ENCODE data around the gene GLI3. TPM values are rescaled to one million over a fixed set of nuclear protein-coding genes. Genes with fewer than 3 reads are reported as not detected.

The GLI3 gene
- polyA plus RNA-seq, 1 donor: 5.4 TPM

DNA sequence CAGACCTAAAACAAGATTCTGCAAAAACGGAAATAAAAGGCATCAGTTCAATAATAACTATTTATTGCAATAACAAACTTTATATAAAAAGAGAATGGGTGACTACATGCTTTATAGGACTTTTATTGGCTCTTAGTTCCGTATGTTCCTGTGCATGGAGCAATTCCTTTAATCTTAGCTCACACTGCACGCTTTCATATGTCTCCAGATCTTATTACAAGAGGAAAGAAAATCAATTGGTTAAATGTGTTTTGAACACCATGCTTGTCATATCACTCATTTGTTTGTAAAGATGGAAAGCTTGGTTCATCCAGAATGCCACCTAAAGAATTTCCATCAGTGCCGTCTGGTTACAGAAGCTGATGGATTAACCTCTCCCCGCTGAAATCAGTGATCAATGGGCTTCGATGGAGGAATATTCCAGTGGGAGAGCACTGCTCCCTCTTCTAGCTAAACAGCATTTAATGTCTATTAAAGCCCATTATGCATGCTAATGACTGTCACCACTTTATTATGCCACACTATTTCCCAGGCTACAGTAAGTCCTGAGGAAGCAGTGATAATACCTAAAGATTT lies 210.3 kb downstream of the GLI3 start:
- Histone ChIP-seq H3K9me3 (ENCODE audit: control insufficient read depth, low read depth, low read length) (no peaks in the 10 kb centered on the region), H3K27ac (ENCODE audit: low read length) (no peak overlapping the region), H3K4me3 (ENCODE audit: low read length) (no peak overlapping the region), H3K4me1 (ENCODE audit: control insufficient read depth, insufficient read depth, low read length) (no peaks in the 10 kb centered on the region), H3K36me3 (ENCODE audit: control insufficient read depth, insufficient read depth, low read length) (peaks cover 8% of the 10 kb centered on the region), H3K27me3 (ENCODE audit: control insufficient read depth, insufficient read depth, low read length) (no peaks in the 10 kb centered on the region)
- no peak for DNase-seq
- 100% methylated on average over 1 of the region's 6 CpGs for WGBS (ENCODE audit: insufficient coverage, low lambda C conversion rate)

DNA sequence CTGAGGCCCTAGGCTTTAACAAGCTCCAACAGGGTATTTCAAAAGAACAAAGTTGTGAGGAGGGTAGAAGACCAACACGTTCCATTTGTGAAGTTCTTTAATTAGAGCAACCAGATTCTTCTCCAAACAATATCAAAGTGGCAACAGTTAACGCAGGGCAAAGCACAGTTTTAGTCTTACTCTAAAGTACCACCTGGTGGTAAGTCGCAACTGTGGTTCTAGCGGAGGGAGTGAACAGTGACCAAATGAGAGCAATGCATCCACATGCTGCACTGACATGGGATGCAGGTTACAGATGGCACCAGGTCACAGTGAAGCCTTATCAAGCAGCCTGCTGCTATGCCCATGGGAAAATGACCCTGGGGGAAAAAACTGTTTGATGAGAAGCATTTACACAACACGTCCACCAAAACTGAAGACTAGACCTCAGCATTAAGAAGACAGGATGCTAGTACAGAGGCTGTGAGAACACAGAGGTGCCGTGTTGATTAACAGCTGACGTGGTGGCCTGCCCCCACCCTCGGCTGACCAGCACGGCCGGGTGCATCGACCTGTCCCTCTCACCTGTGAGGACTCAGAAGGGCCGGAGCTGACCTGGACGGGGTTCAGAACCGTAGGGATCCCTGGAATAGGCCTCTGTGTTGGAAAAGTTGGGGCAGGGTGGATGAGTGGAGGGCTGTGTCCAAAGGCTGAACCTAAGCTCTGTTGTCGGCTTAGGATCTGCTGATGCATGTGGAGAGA lies 211.2 kb downstream of the GLI3 start:
- Histone ChIP-seq H3K4me3 (ENCODE audit: low read length) (no peak overlapping the region), H3K9me3 (ENCODE audit: control insufficient read depth, low read depth, low read length) (no peaks in the 10 kb centered on the region), H3K36me3 (ENCODE audit: control insufficient read depth, insufficient read depth, low read length) (peaks cover 8% of the 10 kb centered on the region), H3K27ac (ENCODE audit: low read length) (no peak overlapping the region), H3K4me1 (ENCODE audit: control insufficient read depth, insufficient read depth, low read length) (no peaks in the 10 kb centered on the region), H3K27me3 (ENCODE audit: control insufficient read depth, insufficient read depth, low read length) (no peaks in the 10 kb centered on the region)
- no CpG with 5 or more reads among the region's 15 CpGs for WGBS (ENCODE audit: insufficient coverage, low lambda C conversion rate)
- no peak for DNase-seq

DNA sequence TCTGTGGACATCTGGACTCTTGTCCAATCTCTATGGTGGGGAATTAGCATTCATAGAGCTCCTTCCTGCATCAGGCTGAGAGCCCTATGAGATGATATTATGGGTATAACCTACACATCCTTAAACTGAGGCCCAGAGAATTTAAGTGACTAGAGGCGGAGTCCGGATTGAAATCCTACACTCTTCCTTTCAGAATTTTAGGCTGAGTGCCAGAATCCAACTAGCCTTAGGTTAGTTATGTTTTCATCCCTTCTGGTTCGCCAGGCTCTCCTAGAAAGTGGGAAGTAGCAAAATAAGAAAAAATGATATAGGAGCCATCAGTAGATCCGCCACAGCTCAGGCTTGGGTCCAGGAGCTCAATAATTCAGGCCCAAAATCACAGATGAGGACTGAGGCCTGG lies 212.5 kb downstream of the GLI3 start:
- Histone ChIP-seq H3K4me1 (ENCODE audit: control insufficient read depth, insufficient read depth, low read length) (no peaks in the 10 kb centered on the region), H3K4me3 (ENCODE audit: low read length) (no peak overlapping the region), H3K9me3 (ENCODE audit: control insufficient read depth, low read depth, low read length) (no peaks in the 10 kb centered on the region), H3K27me3 (ENCODE audit: control insufficient read depth, insufficient read depth, low read length) (no peaks in the 10 kb centered on the region), H3K27ac (ENCODE audit: low read length) (no peak overlapping the region), H3K36me3 (ENCODE audit: control insufficient read depth, insufficient read depth, low read length) (peaks cover 6% of the 10 kb centered on the region)
- no CpG with 5 or more reads among the region's 4 CpGs for WGBS (ENCODE audit: insufficient coverage, low lambda C conversion rate)
- no peak for DNase-seq

DNA sequence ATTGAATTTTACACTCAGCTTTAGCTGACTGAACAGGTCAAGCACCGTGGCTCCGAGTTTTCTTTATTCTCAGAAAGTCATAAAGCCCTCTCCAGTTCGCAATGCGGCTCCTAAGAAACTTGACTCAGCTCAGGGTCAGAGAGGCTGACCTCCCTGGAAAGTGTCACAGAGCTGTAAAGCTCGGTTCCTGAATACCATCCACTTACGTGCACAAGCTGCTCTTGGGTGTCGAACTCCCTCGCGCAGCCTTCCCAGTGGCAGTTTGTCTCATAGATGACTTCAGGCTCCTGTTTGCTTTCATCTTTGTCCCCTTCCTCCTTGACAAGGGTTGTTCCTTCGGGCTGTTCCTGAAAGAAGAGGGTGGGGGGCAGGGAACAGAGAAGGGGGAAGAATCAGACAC lies 213.7 kb downstream of the GLI3 start:
- no peak overlapping the region for H3K27ac ChIP-seq (ENCODE audit: low read length)

DNA sequence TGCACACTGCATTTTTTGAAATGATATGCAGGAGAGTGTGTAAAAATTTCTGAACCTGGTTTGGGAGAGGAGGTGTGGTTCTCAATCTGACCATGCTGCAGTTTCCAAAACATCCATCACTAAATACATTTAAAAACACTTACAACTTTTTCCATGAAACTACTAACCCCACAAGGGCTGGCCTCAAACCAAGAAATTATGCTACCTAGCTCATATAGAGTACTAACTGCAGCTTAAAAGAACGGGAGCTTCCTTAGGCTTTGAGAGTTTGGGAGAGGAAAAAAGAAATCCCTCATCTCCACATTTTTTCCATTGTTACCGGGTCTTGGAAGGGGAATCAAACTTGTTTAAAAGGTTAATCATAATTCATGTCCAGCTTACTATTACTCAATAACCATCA lies 214.2 kb downstream of the GLI3 start:
- WGBS (ENCODE audit: insufficient coverage, low lambda C conversion rate): no CpG with 5 or more reads among the region's 2 CpGs
- no peak overlapping the region for H3K27ac ChIP-seq (ENCODE audit: low read length)
- no peaks in the 10 kb centered on the region for H3K9me3 ChIP-seq (ENCODE audit: control insufficient read depth, low read depth, low read length)
- no peak overlapping the region for H3K4me3 ChIP-seq (ENCODE audit: low read length)
- no peak for DNase-seq
- peaks cover 6% of the 10 kb centered on the region for H3K36me3 ChIP-seq (ENCODE audit: control insufficient read depth, insufficient read depth, low read length)
- no peaks in the 10 kb centered on the region for H3K4me1 ChIP-seq (ENCODE audit: control insufficient read depth, insufficient read depth, low read length)
- H3K27me3 ChIP-seq (ENCODE audit: control insufficient read depth, insufficient read depth, low read length): no peaks in the 10 kb centered on the region

More for the DNA sequence above, 213.7 kb downstream of the GLI3 start:
- H3K4me3 ChIP-seq (ENCODE audit: low read length): no peak overlapping the region
- peaks cover 6% of the 10 kb centered on the region for H3K36me3 ChIP-seq (ENCODE audit: control insufficient read depth, insufficient read depth, low read length)
- H3K4me1 ChIP-seq (ENCODE audit: control insufficient read depth, insufficient read depth, low read length): no peaks in the 10 kb centered on the region
- WGBS (ENCODE audit: insufficient coverage, low lambda C conversion rate): 80% methylated on average over 1 of the region's 10 CpGs
- H3K27me3 ChIP-seq (ENCODE audit: control insufficient read depth, insufficient read depth, low read length): no peaks in the 10 kb centered on the region
- H3K9me3 ChIP-seq (ENCODE audit: control insufficient read depth, low read depth, low read length): no peaks in the 10 kb centered on the region
- DNase-seq: no peak

DNA sequence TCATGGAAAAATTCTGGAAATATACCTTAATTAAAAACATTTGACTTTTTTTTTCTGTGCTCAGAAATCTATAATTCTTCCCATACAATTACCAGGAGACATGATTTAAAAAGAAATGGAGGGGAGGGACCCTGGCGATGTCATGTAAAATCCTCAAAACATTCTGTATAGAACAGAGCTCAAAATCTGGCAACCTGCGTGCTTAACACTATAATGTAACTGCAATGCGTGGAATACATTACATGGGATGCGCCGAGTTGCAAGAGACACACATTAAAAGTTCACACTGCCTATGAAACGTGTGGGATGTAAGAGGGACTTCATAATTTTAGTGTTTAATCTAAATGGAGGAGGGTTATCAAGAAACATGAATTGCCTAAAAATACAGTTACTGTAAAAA lies 215.0 kb downstream of the GLI3 start:
- Histone ChIP-seq H3K4me1 (ENCODE audit: control insufficient read depth, insufficient read depth, low read length) (no peaks in the 10 kb centered on the region), H3K9me3 (ENCODE audit: control insufficient read depth, low read depth, low read length) (no peaks in the 10 kb centered on the region), H3K27me3 (ENCODE audit: control insufficient read depth, insufficient read depth, low read length) (no peaks in the 10 kb centered on the region), H3K27ac (ENCODE audit: low read length) (no peak overlapping the region), H3K4me3 (ENCODE audit: low read length) (no peak overlapping the region), H3K36me3 (ENCODE audit: control insufficient read depth, insufficient read depth, low read length) (peaks cover 6% of the 10 kb centered on the region)
- no peak for DNase-seq
- 77% methylated on average over 5 of the region's 6 CpGs for WGBS (ENCODE audit: insufficient coverage, low lambda C conversion rate)

DNA sequence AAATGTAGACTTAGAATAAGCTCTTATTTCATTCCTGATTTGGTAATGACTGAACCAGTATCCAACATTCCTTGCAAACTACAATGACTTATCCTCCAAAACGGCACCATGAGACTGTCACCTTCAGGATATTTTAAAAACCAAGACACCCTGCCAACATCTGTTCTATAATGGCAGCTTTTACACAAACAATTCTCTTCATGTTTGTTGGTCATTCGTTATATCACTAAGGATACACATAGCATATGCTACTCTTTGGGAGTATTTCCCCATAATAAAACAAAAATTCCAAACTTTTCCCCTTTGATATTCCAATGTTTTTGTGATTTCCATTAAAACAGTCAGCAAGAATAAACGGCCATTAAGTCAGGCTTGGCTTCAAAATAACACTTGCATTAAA lies 215.4 kb downstream of the GLI3 start:
- Histone ChIP-seq H3K4me1 (ENCODE audit: control insufficient read depth, insufficient read depth, low read length) (no peaks in the 10 kb centered on the region), H3K36me3 (ENCODE audit: control insufficient read depth, insufficient read depth, low read length) (peaks cover 6% of the 10 kb centered on the region), H3K27me3 (ENCODE audit: control insufficient read depth, insufficient read depth, low read length) (no peaks in the 10 kb centered on the region), H3K27ac (ENCODE audit: low read length) (no peak overlapping the region), H3K4me3 (ENCODE audit: low read length) (no peak overlapping the region), H3K9me3 (ENCODE audit: control insufficient read depth, low read depth, low read length) (no peaks in the 10 kb centered on the region)
- WGBS (ENCODE audit: insufficient coverage, low lambda C conversion rate): 92% methylated on average over 2 of the region's 3 CpGs
- DNase-seq: no peak

DNA sequence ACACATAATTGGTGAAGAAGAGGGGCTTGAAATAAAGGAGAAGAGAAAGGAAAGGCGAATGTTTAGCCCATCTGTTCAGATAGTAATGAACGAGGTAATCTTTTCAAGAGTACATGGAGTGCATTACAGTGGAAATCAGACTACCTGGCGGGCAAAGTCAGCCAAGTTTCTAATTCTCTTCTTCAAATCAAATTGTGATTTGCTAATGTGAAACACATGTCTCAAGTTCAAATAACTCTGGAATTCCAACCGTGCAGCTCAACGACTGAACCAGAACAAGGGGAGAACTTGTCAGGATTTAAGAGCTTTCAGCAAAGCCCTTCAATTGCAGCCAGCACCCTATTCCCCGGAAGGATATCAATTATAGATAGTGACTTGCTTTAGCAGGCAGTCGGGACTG lies 216.9 kb downstream of the GLI3 start:
- H3K4me1 ChIP-seq (ENCODE audit: control insufficient read depth, insufficient read depth, low read length): no peaks in the 10 kb centered on the region
- no peaks in the 10 kb centered on the region for H3K27me3 ChIP-seq (ENCODE audit: control insufficient read depth, insufficient read depth, low read length)
- H3K36me3 ChIP-seq (ENCODE audit: control insufficient read depth, insufficient read depth, low read length): peaks cover 5% of the 10 kb centered on the region
- H3K9me3 ChIP-seq (ENCODE audit: control insufficient read depth, low read depth, low read length): no peaks in the 10 kb centered on the region
- no peak for DNase-seq
- no peak overlapping the region for H3K4me3 ChIP-seq (ENCODE audit: low read length)
- 60% methylated on average over 1 of the region's 7 CpGs for WGBS (ENCODE audit: insufficient coverage, low lambda C conversion rate)
- H3K27ac ChIP-seq (ENCODE audit: low read length): no peak overlapping the region

DNA sequence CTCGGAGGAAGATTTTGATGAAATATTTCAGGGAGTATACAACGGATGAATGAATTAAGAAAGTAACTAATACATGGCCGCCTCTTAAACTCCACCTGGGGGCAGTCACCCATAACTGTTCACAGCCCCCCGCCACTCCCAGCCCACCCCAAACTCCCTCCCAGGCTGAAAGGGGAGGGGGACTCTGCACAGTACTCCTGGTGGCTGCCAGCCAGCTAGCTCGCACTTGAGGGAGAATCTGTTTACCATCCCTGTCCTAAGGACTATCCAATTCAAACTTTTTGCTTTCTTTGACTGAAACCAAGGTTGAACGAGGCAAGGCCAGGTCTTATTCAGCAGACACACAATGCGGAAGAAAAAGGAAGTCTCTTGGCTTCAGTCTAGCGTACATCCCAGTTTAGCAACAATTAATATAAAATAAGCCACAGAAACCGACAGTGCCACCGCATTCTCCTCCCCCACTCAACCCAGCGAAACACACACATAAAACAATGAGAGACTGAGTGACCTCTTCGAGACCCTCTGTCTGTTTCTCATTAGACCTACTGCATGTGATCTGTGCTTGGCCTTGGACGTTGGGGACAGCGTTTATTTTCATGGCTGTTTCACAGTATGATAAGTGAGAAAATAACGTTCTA lies 219.5 kb downstream of the GLI3 start:
- no CpG with 5 or more reads among the region's 15 CpGs for WGBS (ENCODE audit: insufficient coverage, low lambda C conversion rate)
- H3K27me3 ChIP-seq (ENCODE audit: control insufficient read depth, insufficient read depth, low read length): no peaks in the 10 kb centered on the region
- H3K27ac ChIP-seq (ENCODE audit: low read length): no peak overlapping the region
- H3K36me3 ChIP-seq (ENCODE audit: control insufficient read depth, insufficient read depth, low read length): no peaks in the 10 kb centered on the region
- DNase-seq: no peak
- no peaks in the 10 kb centered on the region for H3K4me1 ChIP-seq (ENCODE audit: control insufficient read depth, insufficient read depth, low read length)
- no peak overlapping the region for H3K4me3 ChIP-seq (ENCODE audit: low read length)
- H3K9me3 ChIP-seq (ENCODE audit: control insufficient read depth, low read depth, low read length): peaks cover 3% of the 10 kb centered on the region

DNA sequence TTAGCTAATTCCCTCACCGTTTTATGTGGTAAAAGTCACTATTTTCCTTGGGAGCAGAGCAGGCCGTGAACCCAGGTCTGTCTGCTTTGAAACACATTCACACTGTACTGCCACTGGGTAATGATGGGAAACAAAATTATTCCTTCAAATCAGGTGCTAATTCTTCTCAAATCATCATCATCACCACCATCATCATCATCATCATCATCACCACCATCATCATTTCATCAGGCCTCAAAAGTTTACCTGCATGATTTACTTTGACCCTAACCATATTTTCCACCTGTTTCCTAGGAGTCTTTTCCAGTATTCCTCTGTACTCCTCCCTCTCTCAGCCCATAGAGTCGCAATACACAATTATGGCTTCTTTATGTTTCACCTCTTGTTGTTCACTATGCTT lies 220.5 kb downstream of the GLI3 start:
- Histone ChIP-seq H3K4me3 (ENCODE audit: low read length) (no peak overlapping the region), H3K36me3 (ENCODE audit: control insufficient read depth, insufficient read depth, low read length) (no peaks in the 10 kb centered on the region), H3K4me1 (ENCODE audit: control insufficient read depth, insufficient read depth, low read length) (no peaks in the 10 kb centered on the region), H3K27ac (ENCODE audit: low read length) (no peak overlapping the region), H3K27me3 (ENCODE audit: control insufficient read depth, insufficient read depth, low read length) (no peaks in the 10 kb centered on the region), H3K9me3 (ENCODE audit: control insufficient read depth, low read depth, low read length) (peaks cover 3% of the 10 kb centered on the region)
- 93% methylated on average over 2 of the region's 3 CpGs for WGBS (ENCODE audit: insufficient coverage, low lambda C conversion rate)
- DNase-seq: no peak
